ENCODE measurements around the gene CCL24.
A peak's percentile ranks its signal among the peaks of the same experiment; 100 is the strongest.
"Not testable (repeated sequence)": the region's sequence is repeated elsewhere in the genome, so short reads cannot be mapped to it uniquely, and the experiment has no call there.

The CCL24 gene

DNA sequence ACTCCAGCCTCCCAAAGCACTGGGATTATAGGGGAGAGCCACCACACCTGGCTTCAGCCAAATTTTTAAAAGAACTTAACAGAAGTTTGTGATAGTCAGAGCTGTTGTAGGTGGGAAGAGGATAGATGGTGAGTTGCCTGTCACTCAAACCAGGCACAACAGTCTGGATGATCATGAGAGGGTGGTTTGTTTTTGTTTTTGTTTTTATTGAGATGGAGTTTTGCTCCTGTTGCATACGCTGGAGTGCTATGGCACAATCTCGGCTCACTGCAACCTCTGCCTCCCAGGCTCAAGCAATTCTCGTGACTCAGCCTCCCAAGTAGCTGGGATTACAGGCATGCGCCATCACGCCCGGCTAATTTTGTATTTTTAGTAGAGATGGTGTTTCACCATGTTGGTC lies 39.6 kb downstream of the CCL24 start:
- not testable (repeated sequence) for H3K4me3 ChIP-seq (ENCODE audit: insufficient read depth in 1 of 2, low read depth in 1 of 2, low read length in 2 of 2); H2BK15ac ChIP-seq (ENCODE audit: low read depth, poor library complexity, severe bottlenecking); H2BK120ac ChIP-seq (ENCODE audit: low read depth, low read length); H3K9ac ChIP-seq (ENCODE audit: low read length); H2AFZ ChIP-seq (ENCODE audit: low read depth, low read length); H3K27ac ChIP-seq (ENCODE audit: low read length, poor library complexity, severe bottlenecking); H3K79me1 ChIP-seq (replicated peaks; ENCODE audit: low read length, poor library complexity, severe bottlenecking); H3K4me2 ChIP-seq (ENCODE audit: low read length, poor library complexity, severe bottlenecking); H3K36me3 ChIP-seq (ENCODE audit: control insufficient read depth in 1 of 2, insufficient read depth in 2 of 2, low read depth in 1 of 2, low read length in 2 of 2); H3K27me3 ChIP-seq (ENCODE audit: control insufficient read depth in 1 of 2, insufficient read depth in 1 of 2, low read length in 2 of 2); H2AK5ac ChIP-seq (ENCODE audit: low read length, severe bottlenecking); H4K91ac ChIP-seq (ENCODE audit: low read length); H3K23ac ChIP-seq (ENCODE audit: low read length in 2 of 2); DNase-seq; H3K18ac ChIP-seq (ENCODE audit: low read depth in 1 of 2, low read length in 2 of 2); H2BK5ac ChIP-seq (ENCODE audit: low read depth, low read length, poor library complexity, severe bottlenecking); H3K4me1 ChIP-seq (ENCODE audit: control insufficient read depth, insufficient read depth, low read depth, low read length); H2BK12ac ChIP-seq (ENCODE audit: low read length in 2 of 2); H4K8ac ChIP-seq (ENCODE audit: low read length); H3K9me3 ChIP-seq (ENCODE audit: control insufficient read depth, low read length); H3K14ac ChIP-seq (ENCODE audit: low read length in 2 of 2)
- H3K4ac ChIP-seq (ENCODE audit: low read depth in 1 of 2, low read length in 2 of 2) = peak overlapping the region in 1 of 2 experiments; percentile 20
- 95% methylated on average over 6 of the region's 6 CpGs for WGBS

DNA sequence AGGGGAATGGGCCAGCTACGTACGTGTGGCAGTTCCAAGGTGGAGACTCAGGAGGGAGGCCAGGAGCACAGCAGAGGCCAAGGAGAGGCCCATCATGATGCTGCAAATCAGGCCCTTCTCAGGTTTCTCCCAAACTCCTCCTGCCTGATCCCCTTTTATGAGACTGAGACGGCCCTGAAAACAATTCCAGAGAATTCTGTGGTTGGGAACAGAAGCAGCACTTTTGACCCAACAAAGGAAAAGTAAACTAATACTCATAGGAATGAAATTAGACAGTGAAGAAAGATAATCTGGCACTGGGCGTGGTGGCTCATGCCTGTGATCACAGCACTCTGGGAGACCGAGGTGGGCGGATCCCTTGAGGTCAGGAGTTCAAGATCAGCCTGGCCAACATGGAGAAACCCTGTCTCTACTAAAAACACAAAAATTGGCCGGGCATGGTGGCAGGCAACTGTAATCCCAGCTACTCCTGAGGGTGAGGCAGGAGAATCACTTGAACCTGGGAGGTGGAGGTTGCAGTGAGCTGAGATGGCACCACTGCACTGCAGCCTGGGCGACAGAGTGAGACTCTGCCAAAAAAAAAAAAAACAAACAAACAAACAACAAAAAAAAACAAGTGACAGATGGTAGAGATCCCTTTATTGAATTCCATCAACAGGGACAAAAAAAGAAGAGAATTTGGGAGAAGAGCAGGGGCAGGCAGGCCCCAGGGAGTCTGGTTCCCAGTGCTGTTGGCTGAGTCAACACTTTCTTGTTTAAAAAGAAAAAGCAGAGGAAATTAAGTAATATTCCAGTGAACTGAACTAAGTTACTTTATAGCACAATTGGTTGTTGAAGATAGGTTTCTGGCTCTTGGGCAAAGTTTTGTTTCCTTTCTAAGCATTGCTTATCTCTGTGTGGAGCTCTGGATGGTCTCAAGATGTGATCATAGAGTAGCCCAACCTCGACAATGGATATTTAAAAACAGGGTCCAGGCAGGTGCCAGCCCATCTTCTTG lies 41.2 kb downstream of the CCL24 start, which contains the start of gene CCL26:
TSS of gene CCL26 (minus strand) at position 131 of the 997 bp plus-strand sequence. CDS start at position 96, 35 bp downstream.
- peak within 1 kb of the TSS; percentile 80 for H3K9ac ChIP-seq (ENCODE audit: low read length)
- no peaks in the 10 kb centered on the region for H3K79me1 ChIP-seq (replicated peaks; ENCODE audit: low read length, poor library complexity, severe bottlenecking)
- peak within 1 kb of the TSS; percentile 47 for H4K8ac ChIP-seq (ENCODE audit: low read length)
- peak; percentile 71 for DNase-seq
- H2BK15ac ChIP-seq (ENCODE audit: low read depth, poor library complexity, severe bottlenecking) = no peak within 1 kb of the TSS
- H3K4me2 ChIP-seq (ENCODE audit: low read length, poor library complexity, severe bottlenecking) = no peak within 1 kb of the TSS
- H2BK5ac ChIP-seq (ENCODE audit: low read depth, low read length, poor library complexity, severe bottlenecking) = no peak within 1 kb of the TSS
- H3K27ac ChIP-seq (ENCODE audit: low read length, poor library complexity, severe bottlenecking) = no peak within 1 kb of the TSS
- H3K14ac ChIP-seq (ENCODE audit: low read length in 2 of 2) = peak within 1 kb of the TSS in 1 of 2 experiments; percentile 11
- H3K18ac ChIP-seq (ENCODE audit: low read depth in 1 of 2, low read length in 2 of 2) = peak within 1 kb of the TSS; percentile 8 to 29
- H3K4me1 ChIP-seq (ENCODE audit: control insufficient read depth, insufficient read depth, low read depth, low read length) = peaks cover 7% of the 10 kb centered on the region
- no peak within 1 kb of the TSS for H3K4me3 ChIP-seq (ENCODE audit: insufficient read depth in 1 of 2, low read depth in 1 of 2, low read length in 2 of 2)
- H3K23ac ChIP-seq (ENCODE audit: low read length in 2 of 2) = no peak within 1 kb of the TSS
- H3K27me3 ChIP-seq (ENCODE audit: control insufficient read depth in 1 of 2, insufficient read depth in 1 of 2, low read length in 2 of 2) = no peaks in the 10 kb centered on the region
- peak within 1 kb of the TSS; percentile 54 for H2AK5ac ChIP-seq (ENCODE audit: low read length, severe bottlenecking)
- H3K36me3 ChIP-seq (ENCODE audit: control insufficient read depth in 1 of 2, insufficient read depth in 2 of 2, low read depth in 1 of 2, low read length in 2 of 2) = no peaks in the 10 kb centered on the region
- no peak within 1 kb of the TSS for H2BK120ac ChIP-seq (ENCODE audit: low read depth, low read length)
- WGBS = 71% methylated on average over 8 of the region's 9 CpGs
- H2AFZ ChIP-seq (ENCODE audit: low read depth, low read length) = no peak within 1 kb of the TSS
- no peak within 1 kb of the TSS for H4K91ac ChIP-seq (ENCODE audit: low read length)
- H3K4ac ChIP-seq (ENCODE audit: low read depth in 1 of 2, low read length in 2 of 2) = peak within 1 kb of the TSS; percentile 26 to 41
- H2BK12ac ChIP-seq (ENCODE audit: low read length in 2 of 2) = peak within 1 kb of the TSS in 1 of 2 experiments; percentile 65
- H3K9me3 ChIP-seq (ENCODE audit: control insufficient read depth, low read length) = no peaks in the 10 kb centered on the region

DNA sequence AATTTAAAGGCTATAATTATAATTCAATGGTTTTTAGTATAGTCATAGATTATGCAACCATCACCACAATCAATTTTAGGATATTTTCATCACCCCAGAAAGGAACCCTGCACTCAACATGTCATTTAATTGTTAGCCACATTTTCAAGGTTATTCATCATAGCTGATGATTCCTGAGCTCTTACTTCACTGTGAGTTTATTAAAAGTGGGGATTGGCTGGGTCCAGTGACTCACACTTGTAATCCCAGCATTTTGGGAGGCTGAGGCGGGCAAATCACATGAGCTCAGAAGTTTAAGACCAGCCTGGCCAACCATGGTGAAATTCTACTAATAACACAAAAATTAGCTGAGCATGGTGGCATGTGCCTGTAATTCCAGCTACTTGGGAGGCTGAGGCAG lies 42.4 kb downstream of the CCL24 start:
- H3K79me1 ChIP-seq (replicated peaks; ENCODE audit: low read length, poor library complexity, severe bottlenecking) = no peaks in the 10 kb centered on the region
- no peaks in the 10 kb centered on the region for H3K9me3 ChIP-seq (ENCODE audit: control insufficient read depth, low read length)
- H3K18ac ChIP-seq (ENCODE audit: low read depth in 1 of 2, low read length in 2 of 2) = no peak overlapping the region
- H2BK15ac ChIP-seq (ENCODE audit: low read depth, poor library complexity, severe bottlenecking) = no peak overlapping the region
- no peak overlapping the region for H3K23ac ChIP-seq (ENCODE audit: low read length in 2 of 2)
- H4K8ac ChIP-seq (ENCODE audit: low read length) = no peak overlapping the region
- H2AK5ac ChIP-seq (ENCODE audit: low read length, severe bottlenecking) = no peak overlapping the region
- DNase-seq = peak; percentile 30
- H3K4me2 ChIP-seq (ENCODE audit: low read length, poor library complexity, severe bottlenecking) = no peak overlapping the region
- H3K4me1 ChIP-seq (ENCODE audit: control insufficient read depth, insufficient read depth, low read depth, low read length) = peaks cover 7% of the 10 kb centered on the region
- H3K9ac ChIP-seq (ENCODE audit: low read length) = peak overlapping the region; percentile 80
- H2AFZ ChIP-seq (ENCODE audit: low read depth, low read length) = no peak overlapping the region
- H2BK12ac ChIP-seq (ENCODE audit: low read length in 2 of 2) = no peak overlapping the region
- H3K4me3 ChIP-seq (ENCODE audit: insufficient read depth in 1 of 2, low read depth in 1 of 2, low read length in 2 of 2) = no peak overlapping the region
- no peak overlapping the region for H2BK5ac ChIP-seq (ENCODE audit: low read depth, low read length, poor library complexity, severe bottlenecking)
- 90% methylated on average over 1 of the region's 1 CpG for WGBS
- no peak overlapping the region for H3K14ac ChIP-seq (ENCODE audit: low read length in 2 of 2)
- no peak overlapping the region for H2BK120ac ChIP-seq (ENCODE audit: low read depth, low read length)
- no peaks in the 10 kb centered on the region for H3K36me3 ChIP-seq (ENCODE audit: control insufficient read depth in 1 of 2, insufficient read depth in 2 of 2, low read depth in 1 of 2, low read length in 2 of 2)
- H4K91ac ChIP-seq (ENCODE audit: low read length) = no peak overlapping the region
- no peak overlapping the region for H3K27ac ChIP-seq (ENCODE audit: low read length, poor library complexity, severe bottlenecking)
- no peak overlapping the region for H3K4ac ChIP-seq (ENCODE audit: low read depth in 1 of 2, low read length in 2 of 2)
- no peaks in the 10 kb centered on the region for H3K27me3 ChIP-seq (ENCODE audit: control insufficient read depth in 1 of 2, insufficient read depth in 1 of 2, low read length in 2 of 2)

DNA sequence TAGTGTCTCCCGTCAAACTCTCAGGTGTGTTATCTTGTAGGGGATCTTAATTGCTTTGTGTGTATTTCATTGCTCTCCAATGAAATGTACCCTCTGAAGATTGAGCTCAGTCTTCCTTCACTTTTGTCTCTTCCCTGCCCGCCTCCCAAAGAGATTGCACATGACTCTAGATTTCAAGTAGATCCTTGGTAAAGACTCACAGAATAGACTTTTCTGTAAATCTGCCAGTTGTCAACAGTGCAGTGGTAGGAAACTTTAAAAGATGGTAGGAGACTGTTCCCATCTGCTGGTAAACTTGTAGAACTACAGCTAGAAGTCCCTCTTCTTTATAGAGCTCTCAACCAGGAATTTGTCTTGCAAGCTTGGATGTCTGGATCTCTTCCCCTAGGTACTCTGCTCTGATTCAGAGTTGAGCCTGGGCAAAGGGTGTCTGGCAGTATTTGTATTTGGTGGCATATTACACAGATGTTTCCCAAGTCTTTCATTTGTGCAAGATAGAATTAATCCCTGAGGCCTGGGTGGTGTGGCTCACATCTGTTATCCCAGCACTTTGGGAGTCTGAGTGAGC lies 51.2 kb downstream of the CCL24 start:
- Histone ChIP-seq H3K79me1 (replicated peaks; ENCODE audit: low read length, poor library complexity, severe bottlenecking) (no peaks in the 10 kb centered on the region), H3K23ac (ENCODE audit: low read length in 2 of 2) (no peak overlapping the region), H3K4me3 (ENCODE audit: insufficient read depth in 1 of 2, low read depth in 1 of 2, low read length in 2 of 2) (no peak overlapping the region), H2AFZ (ENCODE audit: low read depth, low read length) (no peak overlapping the region), H2BK12ac (ENCODE audit: low read length in 2 of 2) (no peak overlapping the region), H2AK5ac (ENCODE audit: low read length, severe bottlenecking) (no peak overlapping the region), H2BK120ac (ENCODE audit: low read depth, low read length) (no peak overlapping the region), H3K14ac (ENCODE audit: low read length in 2 of 2) (no peak overlapping the region), H3K4me2 (ENCODE audit: low read length, poor library complexity, severe bottlenecking) (no peak overlapping the region), H3K18ac (ENCODE audit: low read depth in 1 of 2, low read length in 2 of 2) (no peak overlapping the region), H4K91ac (ENCODE audit: low read length) (no peak overlapping the region), H3K4ac (ENCODE audit: low read depth in 1 of 2, low read length in 2 of 2) (no peak overlapping the region), H3K36me3 (ENCODE audit: control insufficient read depth in 1 of 2, insufficient read depth in 2 of 2, low read depth in 1 of 2, low read length in 2 of 2) (no peaks in the 10 kb centered on the region), H2BK5ac (ENCODE audit: low read depth, low read length, poor library complexity, severe bottlenecking) (no peak overlapping the region), H3K9ac (ENCODE audit: low read length) (no peak overlapping the region), H2BK15ac (ENCODE audit: low read depth, poor library complexity, severe bottlenecking) (no peak overlapping the region), H3K9me3 (ENCODE audit: control insufficient read depth, low read length) (no peaks in the 10 kb centered on the region), H4K8ac (ENCODE audit: low read length) (no peak overlapping the region), H3K27me3 (ENCODE audit: control insufficient read depth in 1 of 2, insufficient read depth in 1 of 2, low read length in 2 of 2) (no peaks in the 10 kb centered on the region), H3K4me1 (ENCODE audit: control insufficient read depth, insufficient read depth, low read depth, low read length) (no peaks in the 10 kb centered on the region), H3K27ac (ENCODE audit: low read length, poor library complexity, severe bottlenecking) (no peak overlapping the region)
- WGBS = 0% methylated on average over 1 of the region's 2 CpGs
- peak; percentile 76 for DNase-seq
